Measurements from ENCODE around the gene UNC5C. TPM values are rescaled to one million over a fixed set of nuclear protein-coding genes. Genes with fewer than 3 reads are reported as not detected.

UNC5C gene
- polyA plus RNA-seq, 1 donor, result 4.1 TPM

DNA sequence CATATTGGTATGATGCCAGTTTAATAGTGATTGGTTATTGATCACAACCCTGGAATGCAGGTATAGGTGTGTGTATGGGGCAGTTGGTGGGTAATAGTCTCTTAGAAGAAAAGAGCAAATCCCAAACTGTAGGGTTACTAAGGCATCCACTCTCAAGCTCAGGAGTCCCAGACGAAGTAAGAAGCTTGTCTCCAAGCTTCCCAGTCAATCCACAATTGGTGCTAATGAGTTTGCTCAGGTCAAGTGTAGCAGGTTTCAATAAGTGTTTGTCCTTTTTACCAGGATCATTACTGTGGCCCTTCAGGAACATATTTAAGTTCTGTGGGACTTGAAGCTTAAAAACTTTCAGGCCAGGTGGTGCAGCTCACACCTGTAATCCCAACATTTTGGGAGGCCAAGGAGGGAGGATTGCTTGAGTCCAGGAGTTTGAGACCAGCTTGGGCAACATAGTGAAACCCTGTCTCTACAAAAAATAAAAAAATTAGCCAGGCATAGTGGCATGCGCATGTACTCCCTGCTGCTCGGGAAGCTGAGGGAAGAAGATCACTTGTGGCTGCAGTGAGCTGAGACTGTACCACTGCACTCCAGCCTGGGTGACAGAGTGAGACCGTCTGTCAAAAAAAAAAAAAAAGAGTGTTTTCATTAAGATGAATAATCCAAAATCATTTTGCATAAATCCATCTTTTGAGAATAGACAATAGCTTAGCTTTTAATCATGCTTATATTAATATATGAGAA lies 166.8 kb downstream of the UNC5C start:
- Histone ChIP-seq H3K27ac (ENCODE audit: low read length) (no peak overlapping the region), H3K9me3 (ENCODE audit: control insufficient read depth, low read depth, low read length) (no peaks in the 10 kb centered on the region), H3K27me3 (ENCODE audit: control insufficient read depth, insufficient read depth, low read length) (no peaks in the 10 kb centered on the region), H3K4me1 (ENCODE audit: control insufficient read depth, insufficient read depth, low read length) (no peaks in the 10 kb centered on the region), H3K4me3 (ENCODE audit: low read length) (no peak overlapping the region), H3K36me3 (ENCODE audit: control insufficient read depth, insufficient read depth, low read length) (no peaks in the 10 kb centered on the region)
- WGBS (ENCODE audit: insufficient coverage, low lambda C conversion rate), result 87% methylated on average over 2 of the region's 4 CpGs
- no peak for DNase-seq

DNA sequence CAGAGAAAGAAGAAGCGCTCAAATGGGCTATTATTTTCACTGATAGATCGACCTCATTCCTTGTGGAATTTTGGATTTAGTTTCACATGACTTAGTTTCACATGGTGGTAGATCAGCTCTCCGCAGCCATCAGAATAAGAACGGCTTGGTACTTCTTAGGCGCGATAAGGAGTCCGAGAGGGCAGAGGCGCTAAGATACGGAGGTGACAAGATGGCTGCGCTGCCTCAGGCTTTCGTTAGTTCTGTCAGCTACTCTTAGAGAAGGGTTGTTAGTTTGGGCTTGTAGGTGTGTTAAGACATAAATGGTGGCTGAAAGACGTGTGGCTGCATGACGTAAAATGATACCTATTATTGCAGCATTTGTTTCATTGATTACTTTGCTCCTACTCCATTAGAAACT lies 169.1 kb downstream of the UNC5C start:
- 100% methylated on average over 1 of the region's 13 CpGs for WGBS (ENCODE audit: insufficient coverage, low lambda C conversion rate)
- no peaks in the 10 kb centered on the region for H3K27me3 ChIP-seq (ENCODE audit: control insufficient read depth, insufficient read depth, low read length)

DNA sequence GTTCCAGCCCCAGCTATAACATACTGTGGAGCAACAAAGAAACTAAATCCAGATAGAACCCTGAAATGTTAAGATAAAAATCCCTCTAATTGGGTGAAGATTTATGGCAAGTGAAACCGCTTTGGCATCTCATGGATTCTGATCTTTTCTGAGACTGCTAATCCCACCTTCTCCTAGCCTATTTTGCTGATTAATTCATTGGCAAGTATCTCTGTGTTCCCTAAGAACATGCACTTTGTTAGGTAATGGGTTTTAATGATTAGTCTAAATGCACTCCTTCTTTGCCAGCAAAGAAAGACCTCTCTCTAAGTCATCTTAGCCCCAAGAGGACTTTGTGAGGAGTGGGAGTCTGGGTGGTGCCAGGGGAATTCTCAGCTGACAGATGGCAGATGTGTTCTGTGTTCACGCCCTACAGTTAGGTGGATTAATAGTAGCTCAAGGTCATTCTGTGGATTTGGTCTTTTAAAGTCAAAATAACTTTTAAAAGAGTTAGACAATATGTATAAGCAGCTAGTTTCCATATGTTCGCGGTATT lies 171.3 kb downstream of the UNC5C start:
- WGBS (ENCODE audit: insufficient coverage, low lambda C conversion rate), result 100% methylated on average over 3 of the region's 4 CpGs

More for the DNA sequence above, 169.1 kb downstream of the UNC5C start:
- Histone ChIP-seq H3K9me3 (ENCODE audit: control insufficient read depth, low read depth, low read length) (no peaks in the 10 kb centered on the region), H3K27ac (ENCODE audit: low read length) (no peak overlapping the region), H3K4me3 (ENCODE audit: low read length) (no peak overlapping the region), H3K4me1 (ENCODE audit: control insufficient read depth, insufficient read depth, low read length) (no peaks in the 10 kb centered on the region), H3K36me3 (ENCODE audit: control insufficient read depth, insufficient read depth, low read length) (no peaks in the 10 kb centered on the region)
- DNase-seq, result no peak

GRCh38 chr4:95371476-95372224 lies 177.1 kb downstream of the UNC5C start:
- no peak for DNase-seq
- H3K4me1 ChIP-seq (ENCODE audit: control insufficient read depth, insufficient read depth, low read length), result no peaks in the 10 kb centered on the region
- WGBS (ENCODE audit: insufficient coverage, low lambda C conversion rate), result no CpG with 5 or more reads among the region's 3 CpGs
- no peak overlapping the region for H3K4me3 ChIP-seq (ENCODE audit: low read length)
- no peaks in the 10 kb centered on the region for H3K27me3 ChIP-seq (ENCODE audit: control insufficient read depth, insufficient read depth, low read length)
- H3K27ac ChIP-seq (ENCODE audit: low read length), result no peak overlapping the region
- H3K9me3 ChIP-seq (ENCODE audit: control insufficient read depth, low read depth, low read length), result no peaks in the 10 kb centered on the region
- no peaks in the 10 kb centered on the region for H3K36me3 ChIP-seq (ENCODE audit: control insufficient read depth, insufficient read depth, low read length)

More for the DNA sequence above, 171.3 kb downstream of the UNC5C start:
- no peak overlapping the region for H3K27ac ChIP-seq (ENCODE audit: low read length)
- H3K4me1 ChIP-seq (ENCODE audit: control insufficient read depth, insufficient read depth, low read length), result no peaks in the 10 kb centered on the region
- no peaks in the 10 kb centered on the region for H3K36me3 ChIP-seq (ENCODE audit: control insufficient read depth, insufficient read depth, low read length)
- no peaks in the 10 kb centered on the region for H3K9me3 ChIP-seq (ENCODE audit: control insufficient read depth, low read depth, low read length)
- no peak for DNase-seq
- H3K27me3 ChIP-seq (ENCODE audit: control insufficient read depth, insufficient read depth, low read length), result no peaks in the 10 kb centered on the region
- H3K4me3 ChIP-seq (ENCODE audit: low read length), result no peak overlapping the region

DNA sequence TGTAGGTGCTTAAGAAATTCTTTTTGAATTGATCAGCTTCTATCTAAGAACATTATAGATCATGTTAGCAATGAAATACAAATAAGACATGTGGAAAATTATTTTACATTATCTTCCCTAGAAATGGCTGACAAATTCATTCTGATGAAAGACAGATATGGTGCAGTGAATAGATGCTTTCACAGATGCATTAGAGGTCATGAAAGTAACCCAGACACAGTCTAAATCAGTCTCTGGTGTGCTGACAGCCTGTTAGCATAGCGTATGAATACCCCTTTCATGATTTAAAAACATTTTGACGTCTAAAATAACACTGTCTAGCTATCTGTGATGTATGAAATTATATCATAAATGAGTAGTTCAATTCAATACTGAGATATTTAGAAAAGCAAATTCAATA lies 180.9 kb downstream of the UNC5C start:
- WGBS (ENCODE audit: insufficient coverage, low lambda C conversion rate), result no CpG with 5 or more reads among the region's 2 CpGs

GRCh38 chr4:95363966-95364365 lies 184.8 kb downstream of the UNC5C start:
- Histone ChIP-seq H3K9me3 (ENCODE audit: control insufficient read depth, low read depth, low read length) (no peaks in the 10 kb centered on the region), H3K36me3 (ENCODE audit: control insufficient read depth, insufficient read depth, low read length) (no peaks in the 10 kb centered on the region), H3K4me3 (ENCODE audit: low read length) (no peak overlapping the region), H3K27ac (ENCODE audit: low read length) (no peak overlapping the region), H3K4me1 (ENCODE audit: control insufficient read depth, insufficient read depth, low read length) (no peaks in the 10 kb centered on the region), H3K27me3 (ENCODE audit: control insufficient read depth, insufficient read depth, low read length) (no peaks in the 10 kb centered on the region)
- DNase-seq, result no peak
- no CpG with 5 or more reads among the region's 1 CpG for WGBS (ENCODE audit: insufficient coverage, low lambda C conversion rate)

More for the DNA sequence above, 180.9 kb downstream of the UNC5C start:
- no peaks in the 10 kb centered on the region for H3K36me3 ChIP-seq (ENCODE audit: control insufficient read depth, insufficient read depth, low read length)
- H3K4me3 ChIP-seq (ENCODE audit: low read length), result no peak overlapping the region
- DNase-seq, result no peak
- H3K27me3 ChIP-seq (ENCODE audit: control insufficient read depth, insufficient read depth, low read length), result no peaks in the 10 kb centered on the region
- no peaks in the 10 kb centered on the region for H3K9me3 ChIP-seq (ENCODE audit: control insufficient read depth, low read depth, low read length)
- H3K4me1 ChIP-seq (ENCODE audit: control insufficient read depth, insufficient read depth, low read length), result no peaks in the 10 kb centered on the region
- no peak overlapping the region for H3K27ac ChIP-seq (ENCODE audit: low read length)

GRCh38 chr4:95363559-95363925 lies 185.2 kb downstream of the UNC5C start:
- WGBS (ENCODE audit: insufficient coverage, low lambda C conversion rate), result no CpG with 5 or more reads among the region's 2 CpGs
- no peaks in the 10 kb centered on the region for H3K4me1 ChIP-seq (ENCODE audit: control insufficient read depth, insufficient read depth, low read length)
- H3K36me3 ChIP-seq (ENCODE audit: control insufficient read depth, insufficient read depth, low read length), result no peaks in the 10 kb centered on the region
- no peak overlapping the region for H3K27ac ChIP-seq (ENCODE audit: low read length)
- DNase-seq, result no peak
- no peak overlapping the region for H3K4me3 ChIP-seq (ENCODE audit: low read length)
- H3K27me3 ChIP-seq (ENCODE audit: control insufficient read depth, insufficient read depth, low read length), result no peaks in the 10 kb centered on the region
- H3K9me3 ChIP-seq (ENCODE audit: control insufficient read depth, low read depth, low read length), result no peaks in the 10 kb centered on the region

- no peaks in the 10 kb centered on the region for H3K36me3 ChIP-seq (ENCODE audit: control insufficient read depth, insufficient read depth, low read length)
- H3K27me3 ChIP-seq (ENCODE audit: control insufficient read depth, insufficient read depth, low read length), result no peaks in the 10 kb centered on the region
- peak in 1 of 2 donors; percentile 2 for DNase-seq
- 20% methylated on average over 1 of the region's 7 CpGs for WGBS (ENCODE audit: insufficient coverage, low lambda C conversion rate)
- no peaks in the 10 kb centered on the region for H3K4me1 ChIP-seq (ENCODE audit: control insufficient read depth, insufficient read depth, low read length)
- H3K27ac ChIP-seq (ENCODE audit: low read length), result no peak overlapping the region
- no peaks in the 10 kb centered on the region for H3K9me3 ChIP-seq (ENCODE audit: control insufficient read depth, low read depth, low read length)
- no peak overlapping the region for H3K4me3 ChIP-seq (ENCODE audit: low read length)
These were observed 185.7 kb downstream of the UNC5C start for GRCh38 chr4:95362906-95363558.

DNA sequence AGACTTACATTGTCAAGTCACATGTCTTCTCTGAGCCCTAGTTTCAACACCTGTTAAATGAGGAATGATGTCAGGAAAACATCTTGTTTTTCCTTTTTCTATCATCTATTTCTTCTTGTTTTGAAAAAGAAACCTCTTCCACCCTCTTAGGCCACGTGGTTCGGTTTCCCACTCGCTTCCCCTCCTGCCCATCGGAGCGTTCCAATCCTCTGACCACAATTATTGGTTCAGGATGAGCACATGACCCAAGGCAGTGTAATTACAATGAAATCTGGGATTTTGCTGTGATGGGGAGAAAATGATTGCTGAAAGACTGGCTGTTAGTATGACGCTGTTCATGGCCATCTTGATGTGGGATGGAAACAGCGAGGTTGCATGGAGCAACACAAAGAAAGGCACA lies 186.7 kb downstream of the UNC5C start:
- Histone ChIP-seq H3K36me3 (ENCODE audit: control insufficient read depth, insufficient read depth, low read length) (no peaks in the 10 kb centered on the region), H3K4me1 (ENCODE audit: control insufficient read depth, insufficient read depth, low read length) (no peaks in the 10 kb centered on the region), H3K27ac (ENCODE audit: low read length) (no peak overlapping the region), H3K9me3 (ENCODE audit: control insufficient read depth, low read depth, low read length) (no peaks in the 10 kb centered on the region), H3K27me3 (ENCODE audit: control insufficient read depth, insufficient read depth, low read length) (no peaks in the 10 kb centered on the region), H3K4me3 (ENCODE audit: low read length) (no peak overlapping the region)
- no peak for DNase-seq
- WGBS (ENCODE audit: insufficient coverage, low lambda C conversion rate), result no CpG with 5 or more reads among the region's 7 CpGs

DNA sequence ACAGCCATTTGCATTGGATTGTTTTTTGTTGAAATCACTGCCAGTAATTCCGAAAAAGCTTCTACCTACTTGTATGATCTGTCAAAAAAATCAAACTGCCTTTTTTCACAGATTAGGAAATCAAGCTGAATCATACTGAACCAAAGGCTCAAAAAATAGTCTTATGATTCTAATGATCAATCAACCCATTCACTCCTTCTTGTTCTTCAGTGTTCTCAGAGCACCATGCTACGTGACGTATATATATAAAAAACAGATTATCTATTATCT lies 187.1 kb downstream of the UNC5C start:
- Histone ChIP-seq H3K4me1 (ENCODE audit: control insufficient read depth, insufficient read depth, low read length) (no peaks in the 10 kb centered on the region), H3K4me3 (ENCODE audit: low read length) (no peak overlapping the region), H3K27ac (ENCODE audit: low read length) (no peak overlapping the region), H3K36me3 (ENCODE audit: control insufficient read depth, insufficient read depth, low read length) (no peaks in the 10 kb centered on the region), H3K9me3 (ENCODE audit: control insufficient read depth, low read depth, low read length) (no peaks in the 10 kb centered on the region), H3K27me3 (ENCODE audit: control insufficient read depth, insufficient read depth, low read length) (no peaks in the 10 kb centered on the region)
- 100% methylated on average over 2 of the region's 3 CpGs for WGBS (ENCODE audit: insufficient coverage, low lambda C conversion rate)
- DNase-seq, result no peak

Measured in large intestine (tissue), 3 donors.